Right lung (tissue), 10 donors: ENCODE measurements around the gene CENPL. TPM values are rescaled to one million over a fixed set of nuclear protein-coding genes. Genes with fewer than 3 reads are reported as not detected.
"Not testable (repeated sequence)": the region's sequence is repeated elsewhere in the genome, so short reads cannot be mapped to it uniquely, and the experiment has no call there.

Source experiments
- DNase-seq, 2 donors: peaks; one replicate each; pipeline ENCODE4 v3.0.0-alpha.2; 2013
- long read RNA-seq, 8 donors: transcript quantifications; one replicate each; lab custom pipeline, GENCODE V29; 2026
- polyA plus RNA-seq, 5 donors: library from polyadenylated mRNA; unstranded; fragments of 120-200 nt; gene quantifications; one replicate each; pipeline versions ENCODE4 v1.2.1 to v1.2.3, GENCODE V29; 2013; ENCODE audit warnings: inconsistent platforms in 1 of 5, low replicate concordance in 1 of 5; ENCODE audit not compliant: insufficient read length in 5 of 5, insufficient read depth in 1 of 5

Gene CENPL
- 10 to 100 TPM in 4 of 5 donors, 1 to 10 TPM in 1; 7.6 to 21.1 (median 13.7) TPM for polyA plus RNA-seq
- long read RNA-seq, donor 1 = 0 reads
- long read RNA-seq, donor 2, partial matches to known transcripts = 0 of 1 reads
- long read RNA-seq, donor 2, other reads (novel, unspliced or antisense) = 0 of 1 reads
- long read RNA-seq, donor 3, partial matches to known transcripts = 0 of 4 reads
- long read RNA-seq, donor 3, other reads (novel, unspliced or antisense) = 0 of 4 reads
- long read RNA-seq, donor 4, partial matches to known transcripts = 0 of 1 reads
- long read RNA-seq, donor 4, other reads (novel, unspliced or antisense) = 0 of 1 reads
- long read RNA-seq, donor 5, partial matches to known transcripts = 0 of 3 reads
- long read RNA-seq, donor 5, other reads (novel, unspliced or antisense) = 0 of 3 reads
- long read RNA-seq, donor 6, partial matches to known transcripts = 0 of 2 reads
- long read RNA-seq, donor 6, other reads (novel, unspliced or antisense) = 0 of 2 reads
- long read RNA-seq, donor 7, partial matches to known transcripts = 0 of 4 reads
- long read RNA-seq, donor 7, other reads (novel, unspliced or antisense) = 0 of 4 reads
- long read RNA-seq, donor 8, partial matches to known transcripts = 0 of 1 reads
- long read RNA-seq, donor 8, other reads (novel, unspliced or antisense) = 0 of 1 reads

DNA sequence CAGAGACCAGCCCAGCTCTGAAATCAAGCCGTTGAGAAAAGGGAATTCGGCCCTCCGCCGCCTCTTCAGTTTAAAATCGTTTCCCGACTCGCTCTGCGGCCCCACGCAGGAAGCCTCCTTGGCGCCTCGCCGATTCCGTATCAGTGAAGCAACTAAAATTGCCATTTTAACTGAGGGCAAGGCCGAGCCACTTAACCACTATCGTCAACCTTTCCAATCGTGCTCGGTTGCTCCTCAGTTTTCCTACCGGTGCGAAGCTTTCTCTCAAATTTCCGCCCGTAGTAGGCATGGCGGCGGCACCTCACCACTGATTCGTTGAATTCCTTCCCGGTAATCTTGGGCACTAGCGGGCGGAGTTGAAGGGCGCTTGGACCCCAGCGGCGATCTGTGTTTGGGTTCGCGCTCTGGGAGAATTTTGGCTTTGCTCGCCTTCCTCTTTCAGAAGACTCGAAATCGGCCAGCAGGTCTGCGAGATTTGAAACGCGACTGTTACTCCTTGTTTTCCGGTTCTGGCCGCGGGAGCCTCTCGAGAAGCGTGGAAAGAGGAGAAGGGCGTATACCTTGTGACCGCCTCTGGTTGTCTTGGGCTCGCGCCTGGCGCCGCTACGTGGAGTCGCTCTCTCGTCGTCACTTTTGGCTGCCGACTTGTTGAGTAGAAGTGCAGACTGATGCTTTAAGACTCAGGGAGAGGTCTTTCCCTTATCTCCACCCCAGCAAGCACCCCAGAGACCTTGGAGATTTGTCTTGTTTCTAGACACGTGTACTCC is at the start of gene CENPL, which contains the start of gene DARS2:
Gene CENPL (minus strand): TSS at position 569 of the 767 bp plus-strand sequence. CDS start 13,584 bp downstream, outside the sequence.
Gene DARS2 (plus strand): TSS at position 359 of the 767 bp plus-strand sequence. CDS start 557 bp downstream, outside the sequence.
- DNase-seq = peak; percentile 96 to 98

- no peak for DNase-seq
These were observed 46.8 kb upstream of the CENPL start for GRCh38 chr1:173871500-173871899.

DNA sequence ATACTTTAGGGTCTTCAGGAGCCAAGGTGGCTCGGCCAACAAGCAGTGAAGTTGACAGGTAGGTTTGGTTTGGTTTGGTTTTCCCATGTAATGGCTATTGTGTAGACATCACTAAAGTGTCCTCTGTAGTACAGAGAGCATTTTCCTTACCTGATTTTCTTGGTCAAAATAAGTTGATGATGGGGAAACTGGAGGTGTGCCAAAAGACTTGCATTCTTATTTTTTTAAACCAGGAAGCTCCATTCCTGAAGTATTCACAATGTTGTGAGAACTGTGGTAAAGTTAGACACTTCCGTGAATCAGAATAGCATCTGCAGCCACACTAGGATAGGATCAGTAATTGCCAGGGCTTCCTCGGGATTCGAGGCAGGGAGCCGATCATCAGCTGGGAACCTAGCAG is 46.4 kb upstream of the CENPL start:
- no peak for DNase-seq

DNA sequence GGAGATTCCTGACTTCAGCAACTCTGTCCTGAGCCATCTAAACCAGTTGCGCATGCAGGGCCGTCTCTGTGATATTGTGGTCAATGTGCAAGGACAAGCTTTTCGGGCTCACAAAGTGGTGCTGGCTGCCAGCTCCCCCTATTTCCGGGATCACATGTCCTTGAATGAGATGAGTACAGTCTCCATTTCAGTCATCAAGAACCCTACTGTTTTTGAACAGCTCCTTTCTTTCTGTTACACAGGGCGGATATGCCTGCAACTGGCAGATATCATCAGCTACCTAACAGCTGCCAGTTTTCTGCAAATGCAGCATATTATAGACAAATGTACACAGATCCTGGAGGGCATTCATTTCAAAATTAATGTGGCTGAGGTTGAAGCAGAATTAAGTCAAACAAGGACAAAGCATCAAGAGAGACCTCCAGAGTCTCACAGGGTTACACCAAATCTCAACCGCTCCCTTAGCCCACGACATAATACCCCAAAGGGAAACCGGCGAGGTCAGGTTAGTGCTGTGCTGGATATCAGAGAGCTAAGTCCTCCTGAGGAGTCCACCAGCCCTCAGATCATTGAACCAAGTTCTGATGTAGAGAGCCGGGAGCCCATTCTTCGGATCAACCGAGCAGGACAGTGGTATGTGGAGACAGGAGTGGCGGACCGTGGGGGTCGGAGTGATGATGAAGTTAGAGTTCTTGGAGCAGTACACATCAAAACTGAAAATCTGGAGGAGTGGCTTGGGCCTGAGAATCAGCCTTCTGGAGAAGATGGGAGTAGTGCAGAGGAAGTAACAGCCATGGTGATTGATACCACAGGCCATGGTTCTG is 45.8 kb upstream of the CENPL start:
- DNase-seq = no peak

- DNase-seq = no peak
These were observed 44.3 kb upstream of the CENPL start for GRCh38 chr1:173869021-173869359.

DNA sequence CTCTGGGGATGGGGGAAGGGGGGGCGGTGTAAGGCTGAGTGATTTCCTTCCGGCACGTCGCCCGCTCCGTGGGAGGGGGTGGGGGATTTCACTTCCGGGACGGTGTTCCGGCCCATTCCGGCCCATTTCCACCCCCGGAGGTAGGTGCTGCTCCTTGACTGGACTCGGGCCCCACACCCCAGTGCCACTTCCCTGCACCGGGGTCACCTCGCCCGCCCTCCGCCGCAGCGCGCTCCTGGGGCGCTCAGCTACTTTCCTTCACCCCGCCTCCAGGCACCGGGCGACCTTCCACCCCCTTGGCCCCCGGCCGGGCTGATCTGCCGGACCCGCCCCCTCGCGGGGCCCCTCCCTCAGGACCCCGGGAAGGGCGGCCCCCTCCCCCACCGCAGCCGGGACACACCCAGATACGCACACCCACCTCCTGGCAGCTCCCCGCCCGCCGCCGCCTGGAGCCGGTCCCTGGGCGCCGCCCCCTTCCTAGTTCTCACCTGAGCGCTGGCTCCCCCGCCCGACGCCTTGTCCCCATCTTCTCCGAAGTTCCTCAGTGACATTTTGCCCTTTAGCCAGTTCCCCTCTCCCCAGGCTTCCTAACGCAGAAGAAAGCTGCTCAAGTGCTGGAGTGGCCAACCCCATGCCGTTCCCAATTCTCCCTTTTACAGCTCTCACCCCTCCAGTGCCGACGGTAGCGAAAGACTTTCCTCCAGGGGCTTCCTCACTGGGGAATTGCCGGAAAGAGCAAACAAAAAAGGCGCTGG is 43.8 kb upstream of the CENPL start, which contains the start of gene ZBTB37:
Gene ZBTB37 (plus strand): TSS at position 115 of the 755 bp plus-strand sequence. CDS start 1,846 bp downstream, outside the sequence.
- DNase-seq = peak; percentile 87 to 90

DNA sequence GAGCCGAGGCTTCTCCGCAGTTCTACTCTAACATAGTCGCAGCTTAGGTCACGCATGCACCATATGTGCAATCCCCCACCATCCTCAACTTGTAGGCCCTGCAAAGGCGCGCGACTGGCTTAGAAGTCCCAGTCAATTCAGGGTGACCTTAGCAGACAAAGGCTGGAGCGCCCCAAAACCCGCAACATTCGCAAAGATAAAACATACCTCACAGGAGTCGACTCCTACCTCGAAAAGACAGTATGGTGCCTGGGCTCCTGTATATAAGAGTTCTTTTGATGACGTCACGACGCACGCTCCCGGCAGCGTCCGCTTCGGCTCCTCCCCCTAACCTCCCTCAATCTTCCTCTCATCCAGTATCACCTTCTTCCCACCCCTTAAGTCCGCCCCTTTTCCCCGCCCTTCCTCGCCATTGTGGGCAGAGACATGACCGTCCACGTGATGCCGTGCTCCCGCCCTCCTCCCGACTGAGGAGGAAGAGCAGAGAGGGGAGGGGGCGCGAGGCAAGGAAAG is 43.1 kb upstream of the CENPL start, which contains the start of gene GAS5:
Gene GAS5 (minus strand): TSS at position 237 of the 513 bp plus-strand sequence.
- DNase-seq = peak; percentile 100

GRCh38 chr1:173867141-173867752 is 42.6 kb upstream of the CENPL start:
- no peak for DNase-seq

DNA sequence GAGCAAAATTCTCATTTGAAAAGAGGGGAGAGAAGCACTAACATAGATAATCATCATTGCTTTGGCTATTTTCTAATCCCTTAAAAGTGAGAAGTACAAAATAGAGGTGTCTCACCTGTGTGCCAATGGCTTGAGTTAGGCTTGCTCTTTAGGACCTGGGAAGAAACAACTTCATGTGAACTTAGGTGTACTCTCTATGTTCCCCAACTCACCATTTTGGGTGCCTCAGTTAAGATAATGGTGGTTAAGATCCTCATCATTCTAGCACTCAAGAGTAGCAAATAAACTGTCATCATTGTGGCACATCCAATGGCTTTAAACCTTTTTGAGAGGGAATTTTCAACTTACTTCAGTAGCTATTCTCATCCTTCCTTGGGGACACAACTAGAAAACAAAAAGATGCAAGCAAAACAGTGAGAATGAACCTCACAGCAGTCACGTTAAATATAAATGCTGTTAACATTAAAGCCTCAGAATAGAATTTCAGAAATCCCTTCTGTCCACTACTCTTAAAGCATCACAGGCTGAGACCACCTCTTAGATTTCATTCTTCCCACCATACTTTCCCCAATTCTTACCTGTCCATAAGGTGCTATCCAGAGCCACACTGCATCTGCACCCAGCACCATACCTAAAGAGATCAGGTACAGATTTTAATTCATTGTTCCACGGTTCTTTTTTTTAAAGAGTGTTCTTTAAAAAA is 41.9 kb upstream of the CENPL start:
- no peak for DNase-seq

DNA sequence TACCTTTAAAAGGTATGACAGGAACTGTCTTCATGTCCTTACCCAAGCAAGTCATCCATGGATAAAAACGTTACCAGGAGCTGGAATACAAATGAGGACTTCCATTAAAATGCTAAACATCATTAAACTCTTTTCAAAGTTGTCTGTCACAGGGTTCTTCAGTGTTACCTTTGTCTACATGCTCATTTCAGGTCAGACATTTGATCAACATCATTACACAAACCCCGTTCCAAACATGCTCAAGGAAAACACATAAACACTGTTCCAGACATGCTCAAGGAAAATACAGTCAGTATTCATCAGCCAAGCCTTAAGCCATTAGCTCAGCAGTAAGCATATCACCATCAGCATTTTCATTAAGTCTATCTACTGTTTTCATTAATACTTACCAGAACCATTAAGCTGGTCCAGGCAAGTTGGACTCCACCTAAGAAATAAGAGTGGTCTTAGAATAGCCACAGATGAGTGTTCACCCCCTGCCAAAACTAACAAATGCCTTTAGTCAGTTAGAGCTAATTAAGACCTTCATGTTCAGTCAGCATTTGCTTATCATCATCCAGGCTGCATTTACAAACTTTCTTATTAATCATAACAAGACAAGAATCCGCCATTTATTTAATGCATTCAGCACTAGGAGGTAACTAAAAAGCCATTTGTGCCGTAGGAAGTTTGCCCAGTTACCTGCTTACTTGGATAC is 40.9 kb upstream of the CENPL start:
- DNase-seq = no peak

- DNase-seq = no peak
These were observed 39.6 kb upstream of the CENPL start for GRCh38 chr1:173864179-173864867.

DNA sequence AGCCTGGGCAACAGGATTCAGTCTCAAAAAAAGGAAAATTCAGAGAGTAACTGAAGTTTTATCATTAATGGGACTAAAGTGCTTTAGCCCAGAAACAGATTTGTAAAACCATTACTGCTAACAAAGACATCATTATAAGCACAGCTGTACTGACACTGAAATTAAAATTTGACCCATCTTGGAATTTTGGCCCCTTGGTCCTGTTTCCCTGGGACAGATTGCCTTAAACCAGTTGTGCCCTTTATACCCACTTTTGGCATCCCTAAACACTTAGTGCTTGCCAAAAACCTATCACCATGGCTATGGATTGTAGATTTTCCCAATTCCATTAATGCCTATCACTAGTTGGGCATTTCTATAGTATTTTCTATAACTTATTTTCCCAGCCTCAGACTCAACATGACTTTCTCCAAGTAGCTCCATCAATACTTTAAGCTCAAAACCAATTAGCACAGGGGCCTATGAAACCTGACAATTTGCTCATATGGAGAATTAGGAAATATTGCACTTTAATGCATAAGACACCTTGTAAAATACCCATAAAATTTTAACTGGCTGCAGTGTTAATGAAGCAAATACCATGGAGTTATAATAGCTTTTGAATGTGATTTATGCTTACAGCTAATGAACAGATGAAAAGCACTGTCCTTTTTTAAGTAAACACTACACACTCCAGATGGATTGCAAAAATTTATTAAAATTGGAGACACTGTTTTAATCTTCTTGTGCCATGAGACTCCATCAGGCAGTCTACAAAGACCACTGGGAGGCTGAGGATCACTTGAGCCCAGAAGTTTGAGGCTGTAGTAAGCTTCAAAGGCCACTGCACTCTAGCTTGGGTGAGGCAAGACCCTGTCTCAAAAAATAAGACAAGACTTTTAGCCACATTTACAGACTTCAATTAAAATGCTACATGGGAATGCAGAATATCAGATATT is 38.8 kb upstream of the CENPL start:
- no peak for DNase-seq

DNA sequence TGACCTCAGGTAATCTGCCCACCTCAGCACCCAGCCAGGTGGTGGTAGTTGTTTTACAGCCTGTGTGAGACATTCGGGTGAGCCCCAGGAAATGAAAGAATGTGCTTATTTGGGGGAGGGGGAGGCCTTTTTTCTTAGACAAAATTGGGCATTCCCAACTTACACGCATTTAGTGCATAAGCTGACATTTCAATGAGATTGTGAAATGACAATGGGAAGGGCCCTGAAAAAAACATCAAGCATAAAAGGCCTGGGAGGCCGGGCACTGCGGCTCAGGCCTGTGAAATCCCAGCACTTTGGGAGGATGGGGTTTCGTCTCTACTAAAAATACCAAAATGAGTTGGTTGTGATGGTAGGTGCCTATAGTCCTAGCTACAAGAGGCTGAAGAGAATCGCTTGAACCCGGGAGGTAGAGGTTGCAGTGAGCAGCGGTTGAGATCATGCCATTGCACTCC is 38.1 kb upstream of the CENPL start:
- no peak for DNase-seq

DNA sequence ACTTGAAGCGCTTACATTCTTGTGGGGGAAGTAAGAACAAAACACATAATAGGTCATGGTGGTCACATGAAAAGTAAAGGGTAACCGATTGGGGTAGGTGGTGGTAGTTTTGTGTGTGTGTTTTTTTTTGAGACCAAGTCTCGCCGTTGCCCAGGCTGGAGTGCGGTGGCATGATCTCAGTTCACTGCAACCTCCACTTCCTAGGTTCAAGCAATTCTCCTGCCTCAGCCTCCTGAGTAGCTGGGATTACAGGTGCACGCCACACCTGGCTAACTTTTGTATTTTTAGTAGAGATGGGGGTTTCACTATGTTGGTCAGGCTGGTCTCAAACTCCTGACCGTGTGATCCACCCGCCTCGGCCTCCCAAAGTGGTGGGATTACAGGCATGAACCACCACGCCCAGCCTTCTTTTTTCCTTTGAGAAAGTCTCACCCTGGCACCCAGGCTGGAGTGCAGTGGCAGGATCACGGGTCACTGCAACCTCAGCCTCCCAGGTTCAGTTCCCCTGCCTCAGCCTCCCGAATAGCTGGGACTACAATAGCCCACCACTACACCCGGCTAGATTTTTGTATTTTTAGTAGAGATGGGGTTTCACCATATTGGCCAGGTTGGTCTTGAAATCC is 37.6 kb upstream of the CENPL start:
- not testable (repeated sequence) for DNase-seq

DNA sequence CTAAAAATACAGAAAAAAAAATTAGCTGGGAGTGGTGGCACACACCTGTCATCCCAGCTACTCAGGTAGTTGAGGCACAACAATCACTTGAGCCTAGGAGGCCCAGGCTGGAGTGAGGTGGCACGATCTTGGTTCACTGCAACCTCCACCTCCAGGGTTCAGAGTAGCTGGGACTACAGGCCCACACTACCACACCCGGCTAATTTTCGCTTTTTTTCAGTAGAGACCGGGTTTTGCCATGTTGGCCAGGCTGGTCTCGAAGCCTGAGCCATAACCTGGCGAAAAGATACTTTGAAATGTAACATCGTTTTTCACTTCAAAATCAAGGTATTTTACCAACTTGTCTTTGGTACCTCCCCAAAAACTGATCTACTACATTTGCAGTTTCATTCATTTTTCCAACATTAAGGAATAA is 37.1 kb upstream of the CENPL start:
- no peak for DNase-seq

DNA sequence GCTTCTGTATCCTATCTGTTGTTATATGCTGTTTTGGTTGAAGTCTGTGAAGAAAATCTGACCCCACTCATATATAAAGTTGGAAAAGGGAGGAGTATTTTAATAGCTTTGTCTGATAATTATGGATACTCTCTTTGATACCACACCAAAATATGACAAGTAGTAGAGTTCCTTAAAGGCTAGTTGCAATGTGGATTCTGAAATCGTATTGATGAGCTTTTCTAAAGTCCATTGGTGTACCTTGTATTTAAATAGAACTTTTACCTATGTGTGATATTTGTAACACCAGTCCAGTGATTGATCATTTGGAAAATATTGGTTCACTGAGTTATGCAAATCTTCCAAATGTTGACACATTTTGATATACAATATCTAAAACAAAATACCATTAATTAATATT is 35.4 kb upstream of the CENPL start:
- DNase-seq = no peak
